ENCODE results near the gene BOK.

Gene BOK

GRCh38 chr2:241532733-241533601 lies 25.6 kb upstream of the BOK start:
- Histone ChIP-seq H2AFZ (ENCODE audit: low read depth, low read length) (no peak overlapping the region), H3K9me3 (ENCODE audit: insufficient read depth, low read length, severe bottlenecking) (no peaks in the 10 kb centered on the region), H3K27me3 (ENCODE audit: insufficient read depth, low read length, poor library complexity) (peaks cover 2% of the 10 kb centered on the region), H3K27ac (ENCODE audit: low read length) (no peak overlapping the region), H3K4me1 (ENCODE audit: insufficient read depth, low read length) (no peaks in the 10 kb centered on the region), H3K4me3 (ENCODE audit: low read depth in 1 of 2, low read length in 2 of 2) (no peak overlapping the region), H3K9ac (ENCODE audit: low read depth, low read length) (no peak overlapping the region), H3K79me2 (ENCODE audit: insufficient read depth, low read length) (no peaks in the 10 kb centered on the region), H3K4me2 (ENCODE audit: insufficient read depth, low read length) (no peak overlapping the region), H3K36me3 (ENCODE audit: insufficient read depth, low read length) (no peaks in the 10 kb centered on the region), H4K20me1 (ENCODE audit: insufficient read depth, low read length) (no peaks in the 10 kb centered on the region)
- DNase-seq, result no peak
- no peak for ATAC-seq (ENCODE audit: insufficient read depth, low read depth)
- TF ChIP-seq EZH2 (IDR thresholded peaks at IDR 0.05; ENCODE audit: borderline replicate concordance, low read depth, low read length, severe bottlenecking), result no peak
- TF ChIP-seq CTCF (IDR thresholded peaks at IDR 0.05; ENCODE audit: borderline replicate concordance, extremely low read depth, low read length, poor library complexity, severe bottlenecking), result no peak

GRCh38 chr2:241534293-241534692 lies 24.3 kb upstream of the BOK start:
- H3K9ac ChIP-seq (ENCODE audit: low read depth, low read length), result no peak overlapping the region
- DNase-seq, result no peak
- peaks cover 2% of the 10 kb centered on the region for H3K27me3 ChIP-seq (ENCODE audit: insufficient read depth, low read length, poor library complexity)
- no peak overlapping the region for H3K4me3 ChIP-seq (ENCODE audit: low read depth in 1 of 2, low read length in 2 of 2)
- H3K4me1 ChIP-seq (ENCODE audit: insufficient read depth, low read length), result no peaks in the 10 kb centered on the region
- no peaks in the 10 kb centered on the region for H4K20me1 ChIP-seq (ENCODE audit: insufficient read depth, low read length)
- no peaks in the 10 kb centered on the region for H3K9me3 ChIP-seq (ENCODE audit: insufficient read depth, low read length, severe bottlenecking)
- no peaks in the 10 kb centered on the region for H3K79me2 ChIP-seq (ENCODE audit: insufficient read depth, low read length)
- H3K4me2 ChIP-seq (ENCODE audit: insufficient read depth, low read length), result no peak overlapping the region
- no peak overlapping the region for H3K27ac ChIP-seq (ENCODE audit: low read length)
- H3K36me3 ChIP-seq (ENCODE audit: insufficient read depth, low read length), result no peaks in the 10 kb centered on the region
- no peak for ATAC-seq (ENCODE audit: insufficient read depth, low read depth)
- no peak overlapping the region for H2AFZ ChIP-seq (ENCODE audit: low read depth, low read length)
- TF ChIP-seq EZH2 (IDR thresholded peaks at IDR 0.05; ENCODE audit: borderline replicate concordance, low read depth, low read length, severe bottlenecking), result no peak
- no peak for TF ChIP-seq CTCF (IDR thresholded peaks at IDR 0.05; ENCODE audit: borderline replicate concordance, extremely low read depth, low read length, poor library complexity, severe bottlenecking)

GRCh38 chr2:241534701-241535375 lies 23.7 kb upstream of the BOK start:
- Histone ChIP-seq H2AFZ (ENCODE audit: low read depth, low read length) (no peak overlapping the region), H3K4me1 (ENCODE audit: insufficient read depth, low read length) (no peaks in the 10 kb centered on the region), H3K36me3 (ENCODE audit: insufficient read depth, low read length) (no peaks in the 10 kb centered on the region), H3K27me3 (ENCODE audit: insufficient read depth, low read length, poor library complexity) (peaks cover 2% of the 10 kb centered on the region), H3K9ac (ENCODE audit: low read depth, low read length) (no peak overlapping the region), H3K9me3 (ENCODE audit: insufficient read depth, low read length, severe bottlenecking) (no peaks in the 10 kb centered on the region), H3K27ac (ENCODE audit: low read length) (no peak overlapping the region), H4K20me1 (ENCODE audit: insufficient read depth, low read length) (no peaks in the 10 kb centered on the region), H3K79me2 (ENCODE audit: insufficient read depth, low read length) (no peaks in the 10 kb centered on the region), H3K4me2 (ENCODE audit: insufficient read depth, low read length) (no peak overlapping the region), H3K4me3 (ENCODE audit: low read depth in 1 of 2, low read length in 2 of 2) (no peak overlapping the region)
- DNase-seq, result no peak
- no peak for TF ChIP-seq EZH2 (IDR thresholded peaks at IDR 0.05; ENCODE audit: borderline replicate concordance, low read depth, low read length, severe bottlenecking)
- no peak for TF ChIP-seq CTCF (IDR thresholded peaks at IDR 0.05; ENCODE audit: borderline replicate concordance, extremely low read depth, low read length, poor library complexity, severe bottlenecking)
- ATAC-seq (ENCODE audit: insufficient read depth, low read depth), result no peak
